HG03060 (cell line): ENCODE measurements around the gene C2orf15.
A peak's percentile ranks its signal among the peaks of the same experiment; 100 is the strongest.
"Not testable (repeated sequence)": the region's sequence is repeated elsewhere in the genome, so short reads cannot be mapped to it uniquely, and the experiment has no call there.

ENCODE experiments used
- ATAC-seq: cut with Tn5 transposase; IDR thresholded peaks from one replicate; pipeline ENCODE4 v1.9.1; 2021; ENCODE audit warnings: low read depth, moderate number of reproducible peaks; ENCODE audit not compliant: unreplicated experiment

Gene C2orf15

GRCh38 chr2:99141110-99142108 is at the start of gene C2orf15:
TSS of gene C2orf15 (plus strand) at chr2:99141707. CDS start at chr2:99150559, 8,852 bp downstream.
- peak; percentile 70 for ATAC-seq

GRCh38 chr2:99096728-99097127 is 44.8 kb upstream of the C2orf15 start:
- no peak for ATAC-seq

DNA sequence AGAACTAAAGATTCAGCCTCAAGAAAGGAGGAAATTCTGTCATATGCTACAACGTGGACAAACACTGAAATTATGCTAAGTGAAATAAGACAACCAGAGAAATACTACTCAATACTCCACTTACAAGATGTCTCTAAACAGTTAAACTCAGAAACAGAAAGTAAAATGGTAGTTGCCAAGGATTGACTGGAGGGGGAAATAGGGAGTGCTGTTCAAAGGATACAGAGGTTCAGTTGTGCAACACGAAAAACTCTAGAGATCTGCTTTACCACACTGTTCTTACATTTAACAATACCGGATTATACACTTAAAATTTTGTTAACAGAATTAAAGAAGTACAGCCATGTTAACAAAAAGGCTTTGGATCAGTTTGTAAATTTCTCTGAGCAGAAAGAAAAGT is 39.8 kb upstream of the C2orf15 start:
- no peak for ATAC-seq

DNA sequence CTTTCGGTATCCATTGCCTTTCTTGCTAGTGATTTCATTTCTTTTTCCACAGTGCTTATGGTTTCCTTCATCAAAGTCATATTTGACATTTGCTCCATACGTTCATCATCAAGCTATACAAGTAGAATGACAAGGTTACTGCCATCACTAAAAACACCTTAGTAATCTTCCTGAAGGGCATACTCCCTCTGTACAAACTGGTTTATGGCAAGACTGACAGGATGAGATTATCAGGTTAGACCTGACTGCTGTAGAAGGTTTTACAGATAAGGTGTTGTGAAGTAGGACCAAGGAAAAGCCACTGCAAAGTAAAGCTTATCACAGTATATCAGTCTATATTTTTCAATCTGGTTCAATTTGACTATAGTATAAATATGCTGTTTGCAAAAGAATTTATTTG is 37.5 kb upstream of the C2orf15 start:
- ATAC-seq, result no peak

GRCh38 chr2:99106913-99107312 is 34.6 kb upstream of the C2orf15 start:
- no peak for ATAC-seq

GRCh38 chr2:99111236-99111635 is 30.3 kb upstream of the C2orf15 start:
- no peak for ATAC-seq

- ATAC-seq, result no peak
These were observed 29.6 kb upstream of the C2orf15 start for GRCh38 chr2:99111945-99112344.

- ATAC-seq, result no peak
These were observed 28.9 kb upstream of the C2orf15 start for GRCh38 chr2:99112617-99113016.

GRCh38 chr2:99127981-99128380 is 13.5 kb upstream of the C2orf15 start:
- no peak for ATAC-seq

GRCh38 chr2:99135044-99135556 is 6.4 kb upstream of the C2orf15 start:
- not testable (repeated sequence) for ATAC-seq

DNA sequence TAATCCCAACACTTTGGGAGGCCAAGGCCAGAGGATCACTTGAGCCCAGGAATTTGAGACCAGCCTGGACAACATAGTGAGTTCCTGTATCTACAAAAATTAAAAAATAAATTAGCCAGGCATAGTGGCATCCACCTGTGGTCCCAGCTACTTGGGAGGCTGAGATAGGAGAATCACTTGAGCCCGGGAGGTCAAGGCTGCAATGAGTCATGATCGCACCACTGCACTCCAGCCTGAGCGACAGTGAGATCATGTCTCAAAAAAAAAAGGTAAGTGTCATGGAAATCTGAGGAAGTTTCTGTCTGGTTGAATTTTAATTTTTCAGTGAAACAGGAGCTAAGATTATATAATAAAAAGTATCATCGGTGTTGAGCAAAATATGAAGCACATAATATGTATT is 2.5 kb upstream of the C2orf15 start:
- no peak for ATAC-seq

DNA sequence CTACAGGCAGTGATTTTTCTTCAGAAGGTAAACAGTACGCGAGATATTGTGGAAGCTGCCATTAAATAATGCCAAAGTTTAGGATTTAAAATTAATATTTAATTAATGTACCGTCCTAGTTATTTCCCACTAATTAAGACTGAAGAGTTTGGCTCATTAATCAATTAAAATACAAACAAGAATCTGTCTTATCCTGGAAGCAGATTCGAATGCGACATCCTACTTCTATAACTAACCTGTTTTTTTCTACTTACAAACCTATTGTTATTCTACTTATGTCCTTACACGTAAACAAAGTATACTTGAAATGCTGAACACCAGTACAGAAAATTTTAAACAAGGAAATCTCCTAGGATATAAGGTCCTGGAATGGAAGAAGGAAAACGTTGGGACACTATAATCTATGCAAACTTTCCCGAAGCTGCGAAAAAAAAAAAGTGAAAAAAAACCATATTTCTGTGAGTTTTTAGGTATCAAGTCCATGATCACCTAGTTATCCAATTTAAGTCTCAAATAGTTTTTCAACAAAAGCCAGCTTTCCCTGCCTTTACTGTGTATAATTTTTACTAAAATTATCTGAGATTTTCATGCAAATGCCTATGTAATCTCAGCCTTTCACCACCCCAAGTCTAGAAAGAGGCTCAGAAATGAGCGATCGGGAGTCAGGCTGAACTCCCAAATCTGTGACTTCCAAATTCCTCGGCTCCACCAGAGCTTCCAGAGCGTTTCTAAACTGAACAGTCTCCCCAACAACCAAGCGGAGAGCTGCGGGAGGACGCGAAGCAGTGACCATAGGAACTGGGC is 1.2 kb upstream of the C2orf15 start:
- no peak for ATAC-seq

- peak; percentile 10 for ATAC-seq
These were observed 722 bp upstream of the C2orf15 start for GRCh38 chr2:99140860-99141109.

GRCh38 chr2:99150706-99151105 is 9.2 kb downstream of the C2orf15 start:
- no peak for ATAC-seq

DNA sequence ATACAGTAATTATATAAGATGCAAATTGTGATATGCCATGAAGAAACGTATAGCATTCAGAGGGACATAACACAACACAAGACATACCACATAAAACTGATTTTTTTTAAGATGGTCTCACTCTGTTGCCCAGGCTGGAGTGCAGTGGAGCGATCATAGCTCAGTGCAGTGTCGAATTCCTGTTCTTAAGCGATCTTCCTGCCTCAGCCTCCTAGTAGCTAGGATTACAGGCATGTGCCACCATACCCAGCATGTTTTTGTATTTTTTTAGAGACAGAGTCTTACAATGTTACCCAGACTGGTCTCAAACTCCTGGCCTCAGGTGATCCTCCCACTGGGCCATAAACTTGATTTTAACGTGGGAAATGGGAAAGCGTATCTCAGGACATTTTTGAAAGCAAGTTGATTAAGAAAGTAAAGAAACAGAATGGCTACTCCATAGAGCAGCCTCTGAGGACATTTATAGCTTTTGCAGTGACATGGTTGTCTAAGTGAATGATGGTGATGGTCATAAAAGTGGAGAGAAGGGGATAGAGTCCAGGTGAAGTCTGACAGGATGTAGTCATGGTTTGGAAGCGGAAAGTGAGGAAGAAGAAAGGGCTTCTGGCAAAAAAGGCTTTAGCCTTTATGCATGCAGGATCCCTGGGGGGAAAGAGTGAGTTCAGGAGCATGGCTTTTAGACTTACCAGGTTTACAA is 10.8 kb downstream of the C2orf15 start:
- ATAC-seq, result no peak

DNA sequence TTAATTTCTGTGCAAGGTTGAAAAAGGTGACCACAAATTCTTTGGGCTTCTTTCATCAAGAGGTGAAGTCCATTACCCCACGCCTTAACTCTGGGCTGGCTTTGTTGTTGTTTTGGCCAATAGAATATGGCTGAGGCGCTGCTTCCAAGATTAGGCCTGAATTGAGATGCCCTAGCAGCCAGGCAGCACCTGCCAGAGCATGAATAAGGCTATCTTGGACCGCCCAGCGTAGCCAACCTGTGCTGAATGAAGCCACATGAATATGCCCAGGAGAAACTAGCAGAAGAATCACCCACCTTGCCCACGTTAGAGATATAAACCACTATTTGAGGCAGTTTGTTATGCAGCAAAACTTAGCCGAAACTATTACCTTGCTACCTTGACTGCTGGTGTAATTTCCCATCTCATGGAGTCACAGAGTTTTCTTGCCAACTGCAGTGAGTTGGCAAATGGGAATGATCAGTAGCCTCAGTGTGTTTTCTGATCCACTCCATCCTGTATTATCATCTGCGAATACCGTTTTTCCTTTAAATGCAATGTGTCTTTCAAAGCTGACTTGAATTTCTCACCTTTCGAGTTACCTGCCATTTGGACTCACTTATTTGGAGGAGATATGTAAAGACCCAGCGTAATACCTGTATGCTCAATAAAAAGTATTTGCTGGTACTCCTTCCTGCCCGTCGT is 12.6 kb downstream of the C2orf15 start:
- ATAC-seq, result no peak

DNA sequence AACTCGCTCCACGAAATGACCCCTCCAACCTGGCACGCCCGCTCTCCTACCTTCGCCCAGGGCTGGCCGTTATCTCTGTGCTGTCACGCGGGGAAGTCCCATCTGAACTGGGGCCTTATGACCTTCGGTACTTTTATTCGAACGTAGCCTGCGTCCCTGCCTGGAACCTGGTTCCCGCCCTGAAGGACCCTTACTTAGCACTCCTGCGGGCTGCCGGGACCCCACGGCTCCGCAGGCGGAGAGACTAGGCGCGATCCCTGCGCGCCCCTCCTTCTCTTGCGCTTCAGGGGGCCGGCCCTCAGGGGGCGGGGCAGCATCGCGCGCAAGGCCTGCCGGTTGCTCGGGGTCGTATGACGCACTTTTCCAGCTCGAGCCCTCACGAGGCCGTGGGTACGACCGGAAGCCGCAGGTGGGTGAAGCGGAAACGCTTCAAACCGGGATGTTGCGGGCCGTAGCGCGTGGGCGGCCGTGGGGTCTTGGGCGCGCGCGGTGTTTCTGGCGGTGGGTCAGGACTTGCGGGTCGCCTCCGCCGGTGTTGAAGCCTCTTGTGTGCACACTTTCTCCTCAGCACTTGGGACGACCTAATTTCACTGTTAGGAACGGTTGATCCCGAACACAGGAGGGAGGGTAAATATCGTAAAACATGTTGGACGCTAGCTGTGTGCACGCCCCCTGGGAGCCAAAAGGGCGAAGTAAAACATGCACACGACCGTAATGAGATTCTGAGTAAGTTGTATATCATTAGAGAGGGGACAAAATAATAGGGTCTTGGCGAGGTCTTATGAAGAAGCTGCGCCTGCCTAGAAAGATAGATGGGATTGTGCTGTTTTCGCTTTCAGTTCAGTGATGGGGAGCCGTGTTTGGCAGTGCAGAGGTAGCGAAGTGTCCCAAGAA is 13.4 kb downstream of the C2orf15 start, which contains the start of the genes LIPT1 and TSGA10:
TSS of gene LIPT1 (plus strand) at position 325 of the 894 bp plus-strand sequence. CDS start 6,991 bp downstream, outside the sequence.
TSS of gene TSGA10 (minus strand) at position 300 of the 894 bp plus-strand sequence. CDS start 45,503 bp downstream, outside the sequence.
- peak; percentile 78 for ATAC-seq

GRCh38 chr2:99156891-99157290 is 15.4 kb downstream of the C2orf15 start:
- ATAC-seq, result no peak

GRCh38 chr2:99158599-99158998 is 17.1 kb downstream of the C2orf15 start:
- ATAC-seq, result no peak
